ENCODE measurements around the gene MACROD2.

GRCh38 chr20:15374682-15375081 is 1379.4 kb downstream of the MACROD2 start:
- TF ChIP-seq CTCF (IDR thresholded peaks at IDR 0.05) = no peak
- no peak for TF ChIP-seq RFX5 (IDR thresholded peaks at IDR 0.05)

Data from A549 (cell line).